ENCODE measurements around the gene NUP188.

NUP188 gene, protein sequence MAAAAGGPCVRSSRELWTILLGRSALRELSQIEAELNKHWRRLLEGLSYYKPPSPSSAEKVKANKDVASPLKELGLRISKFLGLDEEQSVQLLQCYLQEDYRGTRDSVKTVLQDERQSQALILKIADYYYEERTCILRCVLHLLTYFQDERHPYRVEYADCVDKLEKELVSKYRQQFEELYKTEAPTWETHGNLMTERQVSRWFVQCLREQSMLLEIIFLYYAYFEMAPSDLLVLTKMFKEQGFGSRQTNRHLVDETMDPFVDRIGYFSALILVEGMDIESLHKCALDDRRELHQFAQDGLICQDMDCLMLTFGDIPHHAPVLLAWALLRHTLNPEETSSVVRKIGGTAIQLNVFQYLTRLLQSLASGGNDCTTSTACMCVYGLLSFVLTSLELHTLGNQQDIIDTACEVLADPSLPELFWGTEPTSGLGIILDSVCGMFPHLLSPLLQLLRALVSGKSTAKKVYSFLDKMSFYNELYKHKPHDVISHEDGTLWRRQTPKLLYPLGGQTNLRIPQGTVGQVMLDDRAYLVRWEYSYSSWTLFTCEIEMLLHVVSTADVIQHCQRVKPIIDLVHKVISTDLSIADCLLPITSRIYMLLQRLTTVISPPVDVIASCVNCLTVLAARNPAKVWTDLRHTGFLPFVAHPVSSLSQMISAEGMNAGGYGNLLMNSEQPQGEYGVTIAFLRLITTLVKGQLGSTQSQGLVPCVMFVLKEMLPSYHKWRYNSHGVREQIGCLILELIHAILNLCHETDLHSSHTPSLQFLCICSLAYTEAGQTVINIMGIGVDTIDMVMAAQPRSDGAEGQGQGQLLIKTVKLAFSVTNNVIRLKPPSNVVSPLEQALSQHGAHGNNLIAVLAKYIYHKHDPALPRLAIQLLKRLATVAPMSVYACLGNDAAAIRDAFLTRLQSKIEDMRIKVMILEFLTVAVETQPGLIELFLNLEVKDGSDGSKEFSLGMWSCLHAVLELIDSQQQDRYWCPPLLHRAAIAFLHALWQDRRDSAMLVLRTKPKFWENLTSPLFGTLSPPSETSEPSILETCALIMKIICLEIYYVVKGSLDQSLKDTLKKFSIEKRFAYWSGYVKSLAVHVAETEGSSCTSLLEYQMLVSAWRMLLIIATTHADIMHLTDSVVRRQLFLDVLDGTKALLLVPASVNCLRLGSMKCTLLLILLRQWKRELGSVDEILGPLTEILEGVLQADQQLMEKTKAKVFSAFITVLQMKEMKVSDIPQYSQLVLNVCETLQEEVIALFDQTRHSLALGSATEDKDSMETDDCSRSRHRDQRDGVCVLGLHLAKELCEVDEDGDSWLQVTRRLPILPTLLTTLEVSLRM (N-terminal part only)

DNA sequence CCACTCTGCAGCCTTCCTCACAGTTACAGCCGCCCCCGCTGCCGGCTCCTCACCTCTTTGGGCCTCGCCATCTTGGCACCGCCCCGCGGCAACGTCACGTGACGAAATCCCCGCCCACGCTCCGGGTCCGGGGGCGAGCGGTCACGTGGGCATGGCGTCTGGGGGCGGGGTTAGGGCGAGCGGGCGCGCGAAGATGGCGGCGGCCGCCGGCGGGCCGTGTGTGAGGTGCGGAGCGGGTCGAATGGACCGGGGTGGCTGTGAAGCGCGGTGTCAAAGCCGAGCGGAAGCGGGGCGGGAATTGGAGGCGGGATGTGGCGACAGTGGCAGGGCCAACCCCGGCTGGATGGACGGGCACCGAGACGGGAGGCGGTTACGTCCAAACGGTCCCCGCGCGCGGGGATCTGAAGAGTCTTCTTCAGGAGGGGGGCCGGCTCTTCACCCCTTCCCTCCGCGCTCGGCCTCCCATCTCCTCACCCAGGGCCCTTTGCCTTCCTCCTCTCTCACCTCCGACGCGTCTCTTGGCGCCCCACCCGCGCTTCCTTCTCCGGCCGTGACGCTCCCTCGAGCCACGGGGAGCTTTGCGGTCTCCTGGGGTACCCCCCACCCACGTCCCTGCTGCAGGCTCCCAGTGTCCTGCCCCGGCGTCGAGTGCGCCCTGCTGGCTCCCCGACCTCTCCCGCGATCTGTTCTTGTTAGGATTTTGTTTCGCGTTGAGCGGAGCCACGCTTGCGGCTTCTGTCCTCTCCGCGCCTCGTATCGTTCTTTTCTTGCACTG lies at the start of gene NUP188, which contains the start of gene DOLK:
TSS of gene NUP188 (plus strand) at position 173 of the 775 bp plus-strand sequence. CDS start at position 194, 21 bp downstream.
TSS of gene DOLK (minus strand) at position 77 of the 775 bp plus-strand sequence. CDS start 300 bp downstream, outside the sequence.
- peak; percentile 99 for DNase-seq

DNA sequence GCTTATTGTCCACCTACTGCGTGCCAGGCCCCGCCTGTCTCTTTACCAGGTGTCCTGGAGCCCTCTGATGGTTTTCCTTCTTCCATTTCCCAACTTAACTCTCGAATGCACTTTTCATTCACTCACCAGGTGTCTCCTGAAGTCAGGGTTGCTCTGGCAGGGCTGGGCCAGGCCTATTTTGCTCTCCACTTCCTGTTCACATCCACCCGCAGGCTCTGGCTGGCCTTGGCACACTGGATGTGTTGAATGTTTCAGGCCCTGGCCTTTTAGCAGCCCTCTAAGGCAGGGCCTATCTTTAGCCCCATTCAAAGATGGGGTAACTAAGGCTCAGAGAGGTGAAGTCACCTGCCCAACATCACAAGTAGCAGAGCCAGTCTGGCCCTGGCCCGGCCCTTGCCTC lies 49.1 kb upstream of the NUP188 start:
- no peak for DNase-seq

DNA sequence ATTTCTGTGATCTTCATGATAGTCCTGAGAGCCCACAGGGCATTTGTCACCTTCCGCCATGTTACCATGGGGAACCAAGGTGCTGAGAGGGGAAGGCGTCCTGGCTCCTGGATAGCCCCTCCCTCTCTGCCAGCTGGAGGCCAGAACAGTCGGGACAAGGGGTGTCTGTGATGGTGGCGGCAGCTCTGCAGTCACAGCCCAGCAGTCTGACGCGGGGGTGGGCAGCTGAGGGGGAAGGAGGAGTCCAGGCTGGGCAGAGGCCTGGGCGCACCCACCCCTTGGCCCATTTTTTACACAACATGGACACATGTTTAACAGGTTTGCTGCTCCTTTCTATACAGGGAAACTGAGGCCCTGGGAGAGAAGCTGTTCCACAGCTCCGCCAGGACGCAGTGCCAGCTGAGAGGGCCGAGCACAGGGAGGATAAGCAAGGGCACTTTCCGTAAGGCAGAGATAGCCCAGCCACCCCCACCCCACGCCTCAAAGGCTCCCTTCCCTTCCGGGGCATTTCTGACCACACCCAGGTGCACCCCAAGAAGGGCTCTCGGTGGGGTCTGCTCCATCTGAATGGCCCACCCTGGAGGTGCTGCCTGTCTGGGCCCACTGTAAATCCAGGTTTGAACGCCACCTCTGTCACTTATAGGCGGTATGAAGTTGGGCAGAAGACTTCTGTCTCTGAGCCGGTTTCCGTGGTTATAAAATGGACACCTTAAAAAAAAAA lies 48.5 kb upstream of the NUP188 start:
- no peak for DNase-seq

DNA sequence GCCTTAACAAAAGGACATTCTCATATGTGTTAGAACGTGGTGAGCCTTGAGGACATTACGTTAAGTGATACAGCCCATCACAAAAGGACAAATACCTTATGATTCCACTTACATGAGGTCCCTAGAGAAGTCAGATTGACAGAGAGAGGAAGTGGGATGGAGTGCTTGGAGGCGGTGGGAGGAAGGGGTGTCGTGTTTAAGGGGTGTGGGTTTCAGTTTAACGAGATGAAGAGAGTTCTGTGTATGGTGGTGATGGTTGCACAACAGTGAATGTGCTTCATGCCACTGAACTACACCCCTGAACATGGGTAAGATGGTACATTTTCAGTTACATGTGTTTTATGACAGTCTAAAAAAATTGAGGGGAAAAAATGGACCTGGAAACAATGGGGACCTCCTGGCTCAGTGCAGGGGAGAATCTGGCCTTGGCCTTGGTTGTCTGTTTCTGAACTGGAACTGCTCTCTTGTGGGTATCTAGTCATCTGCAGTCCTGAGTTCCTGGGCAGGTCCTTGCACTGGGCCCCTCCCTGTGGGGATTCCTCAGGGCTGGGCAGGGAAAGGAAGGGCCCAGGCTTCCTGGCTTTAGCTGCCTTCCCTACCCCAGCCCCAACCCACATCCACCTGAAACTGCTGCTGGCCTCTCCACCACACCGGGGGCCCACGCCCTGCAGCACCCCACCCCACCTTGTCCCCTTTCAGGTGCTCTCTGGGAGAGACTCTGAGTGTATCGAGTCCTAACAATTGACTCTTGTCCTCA lies 47.8 kb upstream of the NUP188 start:
- no peak for DNase-seq

DNA sequence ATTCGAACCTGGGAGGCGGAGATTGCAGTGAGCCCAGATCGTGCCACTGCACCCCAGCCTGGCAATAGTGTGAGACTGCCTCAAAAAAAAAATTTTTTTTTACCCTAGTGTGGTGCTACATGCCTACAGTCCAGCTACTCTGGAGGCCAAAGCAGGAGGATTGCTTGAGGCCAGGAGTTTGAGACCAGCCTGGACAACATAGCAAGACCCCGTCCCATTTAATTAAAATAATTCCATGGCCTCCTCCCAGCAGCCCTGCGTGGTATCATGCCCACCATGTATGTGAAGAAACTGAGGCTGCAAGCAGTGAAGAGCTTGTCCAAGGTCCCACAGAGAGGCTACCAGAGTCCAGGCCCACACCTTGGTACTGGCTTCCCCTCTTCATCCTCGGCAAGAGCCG lies 46.1 kb upstream of the NUP188 start:
- DNase-seq, result no peak

DNA sequence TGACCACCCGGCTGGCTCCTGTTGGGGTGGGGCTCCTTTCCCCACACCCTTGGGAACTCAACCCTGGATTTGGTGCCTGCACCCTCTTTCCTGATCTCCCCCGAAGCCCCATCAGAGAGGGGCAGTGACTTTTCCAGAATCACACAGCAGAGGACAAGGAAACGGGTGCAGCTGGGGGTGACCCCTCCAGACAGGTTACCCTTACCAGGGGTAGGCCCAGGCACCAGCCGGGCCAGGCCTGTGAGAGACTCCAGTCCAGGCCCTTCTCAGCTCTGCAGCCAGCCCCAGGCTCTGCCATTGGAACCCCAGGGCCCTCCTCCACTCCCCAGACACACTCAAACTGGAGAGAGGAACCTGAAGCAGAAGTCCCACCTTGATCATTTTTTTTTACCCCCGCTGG lies 45.7 kb upstream of the NUP188 start:
- no peak for DNase-seq

DNA sequence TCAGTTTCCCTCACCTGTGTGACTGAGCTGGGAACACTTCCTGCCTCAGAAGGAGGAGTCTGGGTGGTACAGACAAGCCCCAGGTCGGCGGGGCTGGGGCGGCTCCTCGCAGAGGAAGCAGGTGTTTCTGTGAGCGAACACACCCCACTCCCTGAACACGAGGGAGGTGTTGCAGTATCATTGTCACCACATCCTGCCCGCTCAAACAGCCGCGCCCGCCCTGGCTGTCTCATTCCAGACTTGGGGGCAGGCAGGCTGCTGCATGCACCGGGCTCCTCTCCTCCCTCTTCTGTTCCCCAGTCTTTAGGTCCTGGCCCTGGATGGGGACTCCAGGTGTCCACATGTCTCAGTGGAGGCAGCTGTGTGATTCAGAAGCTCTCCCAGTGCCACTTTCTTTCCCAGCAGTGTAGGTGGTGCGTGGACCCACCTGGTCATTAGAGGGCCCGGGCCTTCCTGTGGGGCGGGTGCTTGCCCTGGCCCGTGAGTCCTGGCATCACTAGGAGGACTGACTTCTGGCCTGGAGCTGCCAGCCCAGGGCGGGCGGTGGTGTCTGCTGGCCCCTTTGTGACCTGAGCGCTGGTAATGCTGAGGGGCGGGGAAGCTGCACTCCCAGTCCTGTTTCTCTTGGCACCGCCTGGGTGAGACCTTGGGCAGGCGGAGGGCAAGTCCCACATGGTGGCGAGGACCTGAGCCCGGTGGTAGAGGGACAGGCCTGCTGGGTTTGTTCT lies 45.0 kb upstream of the NUP188 start:
- DNase-seq, result peak; percentile 90

DNA sequence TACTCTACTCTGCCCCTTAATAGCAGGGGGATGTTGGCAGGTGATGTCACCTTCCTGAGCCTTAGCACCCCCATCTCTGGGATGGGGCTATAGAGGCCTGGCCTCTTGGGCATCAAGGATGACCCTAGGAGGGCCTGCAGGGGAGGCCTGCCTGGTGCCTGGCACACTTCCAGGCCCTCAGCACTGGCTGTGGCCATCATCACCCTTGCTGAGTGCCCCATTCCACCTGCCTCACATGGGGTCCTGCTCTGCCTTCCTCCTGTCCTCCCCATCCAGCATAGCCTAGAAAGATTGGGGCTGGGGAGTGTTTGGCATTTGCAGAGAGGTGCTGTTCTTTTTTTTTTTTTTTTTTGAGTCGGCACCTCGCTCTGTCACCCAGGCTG lies 44.4 kb upstream of the NUP188 start:
- no peak for DNase-seq

DNA sequence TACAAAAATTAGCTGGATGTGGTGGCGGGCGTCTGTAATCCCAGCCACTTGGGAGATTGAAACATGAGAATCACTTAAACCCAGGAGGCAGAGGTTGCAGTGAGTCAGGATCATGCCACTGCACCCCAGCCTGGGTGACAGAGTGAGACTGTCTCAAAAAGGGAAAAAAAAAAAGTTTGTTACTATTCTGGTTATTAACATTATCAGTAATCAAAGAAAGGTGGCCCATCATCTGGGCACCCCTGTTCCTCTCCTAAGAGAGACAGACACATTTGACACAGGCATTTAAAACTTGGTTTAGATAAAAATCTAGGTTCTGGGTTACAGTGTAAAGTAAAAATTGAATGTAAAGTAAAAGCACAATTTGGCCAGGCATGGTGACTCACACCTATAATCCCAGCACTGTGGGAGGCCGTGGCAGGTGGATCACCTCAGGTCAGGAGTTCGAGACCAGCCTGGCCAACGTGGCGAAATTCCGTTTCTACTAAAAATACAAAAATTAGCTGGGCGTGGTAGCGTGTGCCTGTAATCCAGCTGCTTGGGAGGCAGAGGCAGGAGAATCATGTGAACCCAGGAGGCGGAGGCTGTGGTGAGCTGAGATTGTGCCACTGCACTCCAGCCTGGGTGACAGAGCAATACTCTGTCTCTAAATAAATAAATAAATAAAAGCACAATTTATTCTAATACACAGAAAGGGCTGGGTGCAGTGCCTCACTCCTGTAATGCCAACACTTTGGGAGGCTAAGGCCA lies 43.5 kb upstream of the NUP188 start:
- DNase-seq, result peak; percentile 47

DNA sequence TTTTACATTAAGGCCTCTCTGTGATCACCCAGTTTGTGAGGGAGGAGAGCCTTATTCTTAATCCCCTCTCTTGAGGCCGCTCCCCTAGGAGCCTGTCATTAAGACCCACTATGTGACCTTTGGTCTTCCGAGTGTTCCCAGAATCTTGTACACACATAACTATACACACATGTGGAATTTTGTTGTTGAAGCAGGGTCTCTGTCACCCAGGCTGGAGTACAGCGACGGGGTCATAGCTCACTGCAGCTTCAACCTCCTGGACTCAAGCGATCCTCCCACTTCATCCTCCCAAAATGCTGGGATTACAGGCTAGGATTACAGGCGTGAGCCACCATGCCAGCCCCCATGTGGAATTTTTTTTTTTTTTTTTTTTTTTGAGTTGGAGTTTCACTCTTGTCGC lies 41.5 kb upstream of the NUP188 start:
- DNase-seq, result no peak

DNA sequence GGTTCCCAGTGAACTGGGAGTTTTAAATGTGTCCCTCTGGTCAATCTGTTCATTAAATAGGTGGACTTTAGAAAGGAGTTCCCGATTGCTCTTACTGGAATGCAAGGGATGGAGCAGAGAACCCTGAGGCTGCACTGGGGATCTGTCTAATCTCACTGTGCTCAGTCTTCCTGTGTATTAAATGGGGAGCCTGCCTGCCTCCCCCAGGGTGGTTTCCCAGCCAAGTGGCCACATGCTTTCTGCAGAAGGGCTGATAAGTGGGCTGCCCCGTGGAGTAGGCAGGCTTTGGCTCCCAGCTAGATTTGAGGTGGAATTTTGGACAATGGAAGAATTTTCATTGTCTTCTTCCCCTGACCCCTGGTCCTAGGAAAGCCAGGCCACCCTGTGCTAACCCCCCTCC lies 40.8 kb upstream of the NUP188 start:
- DNase-seq, result no peak

DNA sequence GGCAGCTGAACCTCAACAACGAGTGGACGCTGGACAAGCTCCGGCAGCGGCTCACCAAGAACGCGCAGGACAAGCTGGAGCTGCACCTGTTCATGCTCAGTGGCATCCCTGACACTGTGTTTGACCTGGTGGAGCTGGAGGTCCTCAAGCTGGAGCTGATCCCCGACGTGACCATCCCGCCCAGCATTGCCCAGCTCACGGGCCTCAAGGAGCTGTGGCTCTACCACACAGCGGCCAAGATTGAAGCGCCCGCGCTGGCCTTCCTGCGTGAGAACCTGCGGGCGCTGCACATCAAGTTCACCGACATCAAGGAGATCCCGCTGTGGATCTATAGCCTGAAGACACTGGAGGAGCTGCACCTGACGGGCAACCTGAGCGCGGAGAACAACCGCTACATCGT lies 39.1 kb upstream of the NUP188 start:
- no peak for DNase-seq

DNA sequence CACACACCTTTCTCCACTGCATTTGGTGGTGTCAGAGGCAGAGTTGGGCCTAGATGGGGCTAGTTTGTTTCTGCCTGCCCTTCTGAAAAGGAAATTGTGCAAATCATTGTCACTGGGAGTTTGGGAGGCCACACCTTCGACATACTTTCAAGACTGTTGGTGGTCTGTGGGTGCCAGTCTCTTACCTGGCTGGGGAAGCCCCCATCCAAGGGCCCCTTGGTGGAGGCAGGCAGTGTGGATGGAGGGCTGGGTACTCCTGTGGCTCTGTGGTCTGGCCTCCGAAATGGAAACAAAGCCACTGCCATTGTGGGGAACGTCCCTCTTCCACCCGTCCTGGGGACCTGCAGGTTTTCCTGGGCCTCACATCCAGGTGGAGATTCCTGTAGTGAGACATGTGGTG lies 37.6 kb upstream of the NUP188 start:
- DNase-seq, result no peak

DNA sequence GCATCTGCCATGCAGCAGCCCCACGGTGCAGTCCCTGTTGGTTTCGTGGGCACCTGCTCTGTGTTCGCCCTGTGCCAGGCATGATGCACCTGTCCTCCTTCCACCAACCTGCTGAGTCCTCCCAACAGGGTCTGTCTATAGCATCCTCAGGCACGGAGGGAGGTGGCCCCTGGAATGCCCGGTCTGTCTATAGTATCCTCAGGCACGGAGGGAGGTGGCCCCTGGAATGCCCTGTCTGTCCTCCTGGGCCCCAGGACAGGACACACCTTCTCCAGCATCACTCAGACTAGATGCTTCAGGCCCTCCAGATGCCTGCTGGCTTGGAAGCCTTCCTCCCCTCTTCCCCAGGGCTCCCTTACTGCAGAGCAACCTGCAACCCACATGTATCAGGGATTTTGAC lies 36.6 kb upstream of the NUP188 start:
- no peak for DNase-seq

DNA sequence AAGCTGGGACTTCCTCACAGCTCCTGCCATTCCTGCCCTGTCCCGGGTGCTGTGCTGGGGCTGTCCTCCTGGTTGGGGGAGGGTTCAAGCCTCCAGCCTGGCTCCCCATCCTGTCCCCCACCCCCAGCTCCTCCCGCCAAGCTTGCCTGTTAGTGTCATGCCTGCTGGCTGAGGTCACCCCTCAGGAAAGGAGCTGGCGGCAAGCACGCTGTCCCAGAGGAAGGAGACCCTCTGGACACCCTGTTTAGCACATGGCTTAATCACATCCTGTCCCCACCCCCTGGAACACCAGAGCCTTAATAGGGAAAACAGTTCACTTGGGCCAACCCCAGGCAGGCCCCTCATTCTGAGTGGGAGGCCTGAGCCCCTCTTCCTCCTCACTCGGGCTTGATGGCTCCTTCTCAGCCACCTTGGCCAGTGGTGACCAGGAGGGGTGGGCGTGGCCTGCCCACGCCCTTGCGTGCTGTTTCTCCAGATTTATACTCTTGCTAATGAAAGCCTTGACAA lies 35.9 kb upstream of the NUP188 start:
- DNase-seq, result no peak

DNA sequence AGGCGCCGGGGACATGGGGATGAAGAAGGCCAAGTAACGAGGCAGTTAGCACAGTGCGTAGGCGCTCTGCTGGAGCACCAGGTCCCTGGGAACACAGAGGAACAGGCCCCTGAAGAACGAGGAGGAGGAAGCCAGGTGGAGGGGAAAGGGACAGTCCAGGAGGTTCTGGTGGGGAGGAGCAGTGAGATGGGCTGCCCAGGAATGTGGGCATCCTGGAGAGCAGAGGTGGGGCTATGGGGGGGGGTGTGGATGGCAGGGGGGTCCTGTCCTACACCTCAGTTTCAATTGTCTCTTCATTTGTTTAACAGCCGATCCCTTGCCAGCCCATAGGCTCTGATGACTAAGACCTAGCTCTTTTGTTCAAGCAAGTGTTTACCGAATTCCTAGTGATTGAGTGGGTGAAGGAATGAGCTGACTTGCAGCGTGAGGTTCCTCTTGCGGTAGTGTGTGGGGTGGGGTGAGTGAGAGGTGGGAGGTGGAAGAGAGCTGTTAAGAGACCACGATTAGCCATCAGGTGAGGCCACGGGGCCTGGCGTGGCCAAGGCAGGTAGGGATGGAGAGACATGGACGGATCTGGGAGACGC lies 35.1 kb upstream of the NUP188 start:
- peak; percentile 50 for DNase-seq

DNA sequence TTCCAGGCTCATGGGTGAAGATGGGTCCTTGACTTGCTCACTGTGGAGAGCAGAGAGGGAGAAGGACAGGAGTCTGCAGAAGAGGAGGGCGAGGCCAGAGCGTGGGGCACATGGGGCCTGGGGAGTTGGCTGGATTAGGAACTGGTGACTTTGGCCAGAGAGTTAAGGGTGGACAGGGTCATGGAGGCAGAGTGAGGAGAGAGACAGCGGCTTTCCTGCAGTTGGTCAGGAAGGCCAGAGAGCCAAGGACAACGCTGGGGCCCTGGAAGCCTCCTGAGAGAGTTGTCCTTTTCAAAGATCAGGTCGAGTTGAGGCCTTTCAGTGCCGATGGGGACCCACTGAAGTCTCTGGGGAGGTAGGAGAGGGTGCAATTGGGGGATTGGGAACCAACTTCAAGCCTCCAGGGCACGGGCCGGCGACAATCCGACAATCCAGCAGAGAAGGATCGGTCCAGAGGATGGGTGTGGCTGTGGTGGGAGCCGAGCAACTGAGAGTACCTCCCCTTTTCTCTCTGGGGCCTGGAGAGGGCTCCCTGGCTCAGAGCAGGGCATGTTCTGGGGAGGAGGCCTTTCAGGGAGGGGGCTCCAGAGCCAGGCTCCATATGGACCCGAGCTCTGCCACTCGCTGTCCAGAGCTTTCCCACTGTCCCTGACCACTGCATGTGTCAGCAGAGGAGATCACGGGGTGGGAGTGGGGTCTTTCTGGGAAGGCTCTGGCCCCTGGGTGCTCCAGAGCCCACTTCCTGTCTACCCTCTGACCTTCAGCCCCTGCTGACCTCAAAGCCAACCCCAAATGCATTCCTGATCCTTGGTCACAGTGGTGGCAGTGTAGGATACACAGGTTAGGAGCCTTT lies 34.2 kb upstream of the NUP188 start:
- DNase-seq, result no peak
